Tibial nerve (tissue), 4 donors: Measurements from ENCODE around the gene KRT9.
"Not testable (repeated sequence)": the region's sequence is repeated elsewhere in the genome, so short reads cannot be mapped to it uniquely, and the experiment has no call there.

ENCODE experiments used
- CTCF ChIP-seq, 5 experiments: fragments of 200-600 bp in 3 of 5; fragments of 450-650 bp in 2 of 5; sonication (generic) in 3 of 5; IDR thresholded peaks; one replicate each; pipeline ENCODE4 v1.5.1; 2016 to 2019; ENCODE audit warnings: antibody characterized with exemption in 5 of 5, mild to moderate bottlenecking in 3 of 5, moderate library complexity in 2 of 5
- EP300 ChIP-seq, 2 donors: sonication (generic); formaldehyde crosslinking; IDR thresholded peaks; one replicate each; pipeline ENCODE4 v1.6.1; 2017; ENCODE audit warnings: antibody characterized with exemption in 2 of 2, mild to moderate bottlenecking in 1 of 2
- POLR2A ChIP-seq, 2 donors: fragments of 450-650 bp; IDR thresholded peaks; one replicate each; pipeline ENCODE4 v1.6.1; 2017; ENCODE audit warnings: antibody characterized with exemption in 2 of 2, mild to moderate bottlenecking in 2 of 2, moderate library complexity in 2 of 2

GRCh38 chr17:41576740-41577139 is 4.9 kb upstream of the KRT9 start:
- TF ChIP-seq POLR2A, CTCF, EP300 (IDR thresholded peaks at IDR 0.05): not testable (repeated sequence)
